ENCODE results near the gene ZNF266. TPM values are rescaled to one million over a fixed set of nuclear protein-coding genes. Genes with fewer than 3 reads are reported as not detected.

Gene ZNF266
- total and polyA plus RNA-seq, 2 donors (not counting 3 experiments of a cell fraction or from before 2014, with no cell fraction given) = 16.7 TPM

GRCh38 chr19:9456018-9456689 lies 20.8 kb upstream of the ZNF266 start:
- no peak overlapping the region for H3K9ac ChIP-seq (replicated peaks; ENCODE audit: extremely low read depth, insufficient read depth, low read length)
- BruUV-seq (replicated peaks) = no TSS peak
- H3K27me3 ChIP-seq (ENCODE audit: control insufficient read depth in 2 of 2, insufficient read depth in 2 of 2, low read length in 2 of 2) = no peaks in the 10 kb centered on the region
- intact Hi-C loops (cut with micrococcal nuclease) (no loop called here), dilution Hi-C loops (cut with MboI; ENCODE audit: extremely low pct_ligation_motif_present, low sequenced_read_pairs) (no loop called here)
- ChIA-PET CTCF (no interaction called here), POLR2A (no interaction called here)
- H3K79me2 ChIP-seq (ENCODE audit: control insufficient read depth, insufficient read depth, low read length) = no peaks in the 10 kb centered on the region
- no peaks in the 10 kb centered on the region for H3K36me3 ChIP-seq (ENCODE audit: control insufficient read depth in 2 of 2, extremely low read depth in 1 of 2, insufficient read depth in 2 of 2, low read length in 2 of 2)
- no peak for TF ChIP-seq POLR2AphosphoS5 (IDR thresholded peaks at IDR 0.05; ENCODE audit: insufficient read depth, low read depth, low read length)
- no peak for TF ChIP-seq JUN (IDR thresholded peaks at IDR 0.05; ENCODE audit: borderline replicate concordance, insufficient read depth, insufficient read length, low read depth)
- TF ChIP-seq POLR2A (IDR thresholded peaks at IDR 0.05; ENCODE audit: low read depth, low read length) = no peak
- no peak for TF ChIP-seq EZH2 (IDR thresholded peaks at IDR 0.05; ENCODE audit: borderline replicate concordance, low read depth, low read length, severe bottlenecking)
- TF ChIP-seq MAX (IDR thresholded peaks at IDR 0.05; ENCODE audit: insufficient read depth, insufficient read length) = no peak
- H2AFZ ChIP-seq (ENCODE audit: low read depth, low read length) = no peak overlapping the region
- FAIRE-seq (no peak), DNase-seq (ENCODE audit: low read depth, low spot score) (no peak)
- H3K9me3 ChIP-seq (replicated peaks; ENCODE audit: control insufficient read depth, insufficient read depth, low read length) = no peaks in the 10 kb centered on the region
- no peaks in the 10 kb centered on the region for H3K9me1 ChIP-seq (replicated peaks; ENCODE audit: control insufficient read depth, extremely low read depth, insufficient read depth, low read length)
- no peaks in the 10 kb centered on the region for H4K20me1 ChIP-seq (replicated peaks; ENCODE audit: control insufficient read depth, extremely low read depth, insufficient read depth, low read length)
- no peak overlapping the region for H3K27ac ChIP-seq (ENCODE audit: insufficient read depth, low read depth, low read length)
- H3K4me3 ChIP-seq (replicated peaks in 1 of 3; ENCODE audit: insufficient read depth in 1 of 3, low read depth in 1 of 3, low read length in 3 of 3) = no peak overlapping the region
- H3K4me1 ChIP-seq (ENCODE audit: control insufficient read depth, extremely low read depth, insufficient read depth, low read length) = no peaks in the 10 kb centered on the region
- H3K4me2 ChIP-seq (ENCODE audit: insufficient read depth, low read length) = no peak overlapping the region

- Histone ChIP-seq H3K79me2 (ENCODE audit: control insufficient read depth, insufficient read depth, low read length) (no peaks in the 10 kb centered on the region), H3K9me1 (replicated peaks; ENCODE audit: control insufficient read depth, extremely low read depth, insufficient read depth, low read length) (no peaks in the 10 kb centered on the region), H3K27ac (ENCODE audit: insufficient read depth, low read depth, low read length) (no peak overlapping the region), H2AFZ (ENCODE audit: low read depth, low read length) (no peak overlapping the region), H3K4me3 (replicated peaks in 1 of 3; ENCODE audit: insufficient read depth in 1 of 3, low read depth in 1 of 3, low read length in 3 of 3) (no peak overlapping the region), H3K36me3 (ENCODE audit: control insufficient read depth in 2 of 2, extremely low read depth in 1 of 2, insufficient read depth in 2 of 2, low read length in 2 of 2) (no peaks in the 10 kb centered on the region), H3K4me1 (ENCODE audit: control insufficient read depth, extremely low read depth, insufficient read depth, low read length) (no peaks in the 10 kb centered on the region), H3K27me3 (ENCODE audit: control insufficient read depth in 2 of 2, insufficient read depth in 2 of 2, low read length in 2 of 2) (no peaks in the 10 kb centered on the region), H4K20me1 (replicated peaks; ENCODE audit: control insufficient read depth, extremely low read depth, insufficient read depth, low read length) (no peaks in the 10 kb centered on the region), H3K9me3 (replicated peaks; ENCODE audit: control insufficient read depth, insufficient read depth, low read length) (no peaks in the 10 kb centered on the region), H3K9ac (replicated peaks; ENCODE audit: extremely low read depth, insufficient read depth, low read length) (no peak overlapping the region), H3K4me2 (ENCODE audit: insufficient read depth, low read length) (no peak overlapping the region)
- ChIA-PET POLR2A (no interaction called here), CTCF (no interaction called here)
- DNase-seq (ENCODE audit: low read depth, low spot score) (no peak), FAIRE-seq (no peak)
- dilution Hi-C loops (cut with MboI; ENCODE audit: extremely low pct_ligation_motif_present, low sequenced_read_pairs) = no loop called here
- TF ChIP-seq EZH2 (IDR thresholded peaks at IDR 0.05; ENCODE audit: borderline replicate concordance, low read depth, low read length, severe bottlenecking) (no peak), FOS (IDR thresholded peaks at IDR 0.05; ENCODE audit: borderline replicate concordance, insufficient read depth, low read length) (no peak), CTCF (IDR thresholded peaks at IDR 0.05; ENCODE audit: extremely low read depth in 1 of 2, insufficient read depth in 1 of 2, low read depth in 1 of 2, low read length in 2 of 2) (no peak), POLR2A (IDR thresholded peaks at IDR 0.05; ENCODE audit: low read depth, low read length) (no peak), GATA2 (IDR thresholded peaks at IDR 0.05; ENCODE audit: insufficient read depth, insufficient read length, low read depth, low read length) (no peak), JUN (IDR thresholded peaks at IDR 0.05; ENCODE audit: borderline replicate concordance, insufficient read depth, insufficient read length, low read depth) (no peak), MAX (IDR thresholded peaks at IDR 0.05; ENCODE audit: insufficient read depth, insufficient read length) (no peak), POLR2AphosphoS5 (IDR thresholded peaks at IDR 0.05; ENCODE audit: insufficient read depth, low read depth, low read length) (no peak), MYC (IDR thresholded peaks at IDR 0.05; ENCODE audit: low read depth, low read length) (no peak)
- intact Hi-C loops (cut with micrococcal nuclease) = no loop called here
- no TSS peak for BruUV-seq (replicated peaks)
Observed at GRCh38 chr19:9453953-9454352, 18.6 kb upstream of the ZNF266 start.

Data from endothelial cell of umbilical vein (primary cell).